Posterior cingulate gyrus (tissue), 11 donors: ENCODE results near the gene LRRC4C.
"Not testable (repeated sequence)": the region's sequence is repeated elsewhere in the genome, so short reads cannot be mapped to it uniquely, and the experiment has no call there.

ENCODE experiments used
- DNase-seq, 10 donors: peaks; one replicate each; pipeline versions ENCODE4 v3.0.0 to v3.0.0-alpha.2; 2020 to 2021; ENCODE audit warnings: mixed read lengths in 3 of 10
- intact Hi-C: fragments of 100-400 bp; cut with DNase I; formaldehyde crosslinking; loops from one replicate; pipeline ENCODE4 v1.15.1; 2023

Gene LRRC4C

DNA sequence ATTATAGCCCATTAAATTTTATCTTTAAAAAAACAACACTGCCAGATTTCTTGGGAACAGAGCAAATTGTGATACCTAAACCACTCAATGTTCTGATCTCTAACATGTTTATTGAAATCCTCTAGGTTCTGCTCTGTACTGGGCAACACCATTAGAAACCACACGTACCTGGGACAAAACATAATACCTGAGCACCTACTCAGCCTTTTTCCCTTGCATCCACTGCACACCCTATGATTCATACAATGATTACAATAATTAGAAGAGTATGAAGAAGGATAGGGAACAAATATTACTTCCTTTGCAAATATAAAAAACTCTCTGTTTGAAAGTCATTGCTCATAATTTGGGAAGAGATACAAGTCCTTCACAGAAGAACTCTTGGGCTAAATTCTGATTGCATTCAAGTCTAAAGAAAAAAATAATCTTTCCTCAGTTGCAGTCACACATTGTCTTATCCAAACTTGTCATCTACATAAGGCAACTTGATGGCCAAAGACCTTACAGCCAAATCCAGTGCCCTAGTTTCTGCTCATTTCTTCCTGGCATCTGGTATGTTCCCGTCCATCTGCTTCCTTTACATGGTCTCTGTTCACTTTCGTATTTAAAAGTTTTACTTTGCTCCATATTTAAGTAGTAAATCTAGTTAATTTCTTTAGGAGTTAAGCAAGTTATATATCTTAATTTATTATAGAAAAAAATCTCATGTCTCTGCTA is 407.4 kb downstream of the LRRC4C start:
- DNase-seq: no peak
- intact Hi-C loops: no loop called here

DNA sequence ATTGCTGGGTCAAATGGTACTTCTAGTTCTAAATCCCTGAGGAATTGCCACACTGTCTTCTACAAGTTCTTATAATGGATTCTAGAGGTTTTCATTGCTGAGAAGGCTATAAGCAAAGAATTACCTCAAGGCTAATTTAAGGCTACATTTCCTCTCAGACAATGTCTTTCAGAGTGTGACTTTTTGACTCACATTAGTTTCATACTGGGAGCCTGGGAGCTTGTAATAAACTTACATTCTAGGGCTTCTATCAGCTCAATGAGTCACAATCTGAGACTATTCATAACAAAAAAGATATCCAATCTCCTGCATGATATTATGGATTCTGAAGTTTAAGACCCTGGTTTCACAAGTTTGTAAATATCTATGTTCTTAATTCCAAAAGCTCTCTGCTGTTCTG is 408.7 kb downstream of the LRRC4C start:
- intact Hi-C loops: no loop called here
- DNase-seq: no peak

DNA sequence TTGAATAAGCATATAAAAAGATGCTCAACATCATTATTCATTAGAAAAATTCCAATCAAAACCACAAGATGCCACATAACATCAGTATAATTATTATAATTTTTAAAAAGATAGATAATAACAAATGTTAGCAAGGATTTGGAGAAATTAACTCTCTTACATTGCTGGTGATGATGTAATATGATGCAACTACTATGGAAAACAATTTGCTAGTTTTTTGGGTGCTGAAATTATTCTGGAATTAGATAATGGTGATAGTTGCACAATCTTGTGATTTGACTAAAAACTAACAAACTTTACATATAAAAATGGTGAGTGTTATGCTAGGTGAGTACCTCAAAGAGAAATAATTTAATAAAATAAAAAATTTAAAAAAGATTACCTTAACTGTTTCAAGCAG is 412.2 kb downstream of the LRRC4C start:
- no peak for DNase-seq
- intact Hi-C loops: no loop called here

DNA sequence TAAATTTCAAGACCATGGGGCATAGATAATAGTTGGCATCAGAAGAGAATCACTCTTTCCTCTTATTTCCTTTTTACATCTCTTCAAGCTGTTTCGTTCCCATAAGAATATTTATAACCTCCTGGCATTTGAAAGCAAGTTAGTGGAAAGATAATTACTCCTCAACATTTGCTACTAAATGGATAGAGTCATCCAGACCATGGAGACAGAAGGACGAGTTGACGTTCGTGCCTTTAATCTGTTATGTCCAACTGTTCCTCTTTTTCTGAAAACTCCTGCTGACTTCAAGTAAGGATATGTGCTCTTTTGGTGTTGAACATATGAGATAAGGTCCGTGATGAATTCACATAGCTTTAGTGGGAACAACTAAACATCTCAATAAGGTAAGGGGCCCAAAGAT is 414.2 kb downstream of the LRRC4C start:
- intact Hi-C loops: no loop called here

DNA sequence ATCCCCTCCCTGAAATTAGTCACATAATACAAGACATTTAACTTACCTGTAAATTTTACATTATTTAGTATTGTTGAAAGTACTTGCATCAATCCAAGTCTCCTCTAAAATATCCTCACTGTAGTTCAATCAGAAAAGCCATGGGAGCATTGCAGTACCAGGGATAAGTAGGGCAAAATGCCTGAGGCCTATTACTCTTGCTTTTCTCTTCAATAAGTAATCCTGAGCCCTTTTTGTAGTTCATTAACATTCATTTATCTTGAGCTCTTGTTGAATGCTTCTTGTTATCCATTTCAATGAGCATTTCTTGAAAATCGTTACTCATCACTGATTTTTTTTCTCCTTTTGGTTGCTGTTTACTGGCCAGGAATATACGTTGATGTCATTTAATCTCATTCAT is 414.7 kb downstream of the LRRC4C start:
- intact Hi-C loops: no loop called here
- DNase-seq: no peak

More for the DNA sequence above, 414.2 kb downstream of the LRRC4C start:
- no peak for DNase-seq

DNA sequence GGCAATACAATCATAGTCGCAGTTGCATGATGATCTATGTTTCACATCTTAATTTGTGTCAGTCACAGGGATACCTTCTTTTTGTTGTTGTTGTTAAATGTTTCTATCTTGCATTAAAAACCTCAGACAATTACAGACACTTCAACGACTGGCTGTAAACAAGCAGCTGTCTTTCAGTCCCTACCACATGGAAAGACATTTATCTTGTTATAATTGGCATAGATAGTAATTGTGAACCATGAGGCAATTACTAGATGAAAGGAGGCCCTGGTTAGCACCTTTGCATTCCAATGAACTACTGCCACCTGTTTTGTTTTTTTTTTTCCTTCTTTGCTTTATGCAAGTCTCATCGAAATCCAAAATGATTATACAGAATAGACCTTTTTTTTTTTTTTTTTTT is 416.8 kb downstream of the LRRC4C start:
- intact Hi-C loops: no loop called here
- no peak for DNase-seq

DNA sequence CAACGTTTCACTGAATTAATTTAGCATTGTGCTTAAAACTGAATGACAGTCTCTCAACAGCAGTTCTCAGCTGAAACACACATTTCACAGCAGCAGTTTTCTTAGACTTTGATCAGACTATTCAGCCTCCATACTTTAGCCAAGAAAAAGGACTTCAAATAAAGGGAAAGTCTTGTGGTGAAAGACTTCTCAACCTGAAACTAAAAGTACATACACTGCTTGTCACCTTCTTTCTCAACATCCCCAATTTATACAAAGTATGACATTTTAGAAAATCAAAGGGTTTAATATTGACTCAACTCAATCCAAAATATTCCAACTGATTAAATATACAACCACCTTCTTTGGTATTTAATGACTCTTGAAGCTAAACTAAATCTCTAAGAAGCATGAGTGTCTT is 419.0 kb downstream of the LRRC4C start:
- intact Hi-C loops: no loop called here
- DNase-seq: no peak

DNA sequence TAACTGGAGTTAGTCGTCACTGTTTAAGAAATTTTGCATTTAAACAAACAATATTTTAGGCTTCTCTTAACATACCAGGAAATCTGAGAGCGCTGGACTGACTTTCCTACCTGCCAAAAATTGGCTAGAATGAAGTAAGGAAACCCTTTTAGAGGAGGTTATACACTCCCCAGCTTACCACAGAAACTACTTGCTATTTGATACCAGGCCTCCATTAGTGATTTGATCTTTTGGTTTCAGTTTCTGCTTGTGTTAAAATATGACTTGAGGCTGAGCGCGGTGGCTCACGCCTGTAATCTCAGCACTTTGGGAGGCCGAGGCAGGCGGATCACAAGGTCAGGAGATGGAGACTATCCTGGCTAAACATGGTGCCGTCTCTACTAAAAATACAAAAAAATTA is 419.9 kb downstream of the LRRC4C start:
- no peak for DNase-seq
- intact Hi-C loops: no loop called here

DNA sequence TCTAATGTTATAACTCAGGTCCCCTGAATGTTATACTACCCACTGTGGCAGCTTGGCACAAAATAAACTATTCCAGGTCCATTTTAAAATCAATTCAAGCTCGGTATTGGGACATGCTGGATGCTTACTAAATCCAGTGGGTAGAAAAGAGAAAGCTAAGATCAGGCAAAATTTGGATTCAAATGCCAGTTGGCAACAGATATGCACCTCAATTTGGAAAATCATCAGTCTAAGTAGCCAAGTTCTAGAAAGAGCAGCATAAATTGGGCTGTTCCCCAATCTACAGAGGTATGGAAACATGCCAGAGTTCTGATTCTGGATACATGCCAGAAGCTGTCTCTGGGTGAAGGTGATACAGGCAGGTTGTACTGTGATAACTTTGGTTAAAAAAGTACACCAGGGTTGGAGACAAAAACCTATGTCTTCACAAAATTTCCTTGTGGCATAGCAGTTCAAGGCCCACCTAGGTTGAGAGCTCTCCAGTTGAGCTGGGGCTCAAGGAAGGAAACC is 427.8 kb downstream of the LRRC4C start:
- no peak for DNase-seq
- intact Hi-C loops: no loop called here

DNA sequence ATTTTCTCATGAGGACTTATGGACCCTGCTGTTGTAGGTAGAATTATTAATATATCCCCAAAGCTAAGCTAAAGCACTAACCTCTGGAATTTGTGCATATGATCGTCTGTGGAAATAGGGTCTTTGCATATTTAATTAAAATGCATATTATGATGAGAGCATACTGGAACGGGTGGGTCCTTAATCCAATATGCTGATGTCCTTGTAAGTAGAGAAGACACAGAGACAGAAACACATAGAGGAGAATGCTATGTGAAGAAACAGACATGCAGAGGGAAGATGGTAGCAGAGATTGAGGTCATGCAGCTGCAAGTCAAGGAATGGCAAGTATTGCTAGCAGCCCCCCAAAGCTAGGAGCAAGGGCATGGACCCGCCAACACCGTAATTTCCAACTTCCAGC is 439.2 kb downstream of the LRRC4C start:
- intact Hi-C loops: no loop called here
- no peak for DNase-seq

DNA sequence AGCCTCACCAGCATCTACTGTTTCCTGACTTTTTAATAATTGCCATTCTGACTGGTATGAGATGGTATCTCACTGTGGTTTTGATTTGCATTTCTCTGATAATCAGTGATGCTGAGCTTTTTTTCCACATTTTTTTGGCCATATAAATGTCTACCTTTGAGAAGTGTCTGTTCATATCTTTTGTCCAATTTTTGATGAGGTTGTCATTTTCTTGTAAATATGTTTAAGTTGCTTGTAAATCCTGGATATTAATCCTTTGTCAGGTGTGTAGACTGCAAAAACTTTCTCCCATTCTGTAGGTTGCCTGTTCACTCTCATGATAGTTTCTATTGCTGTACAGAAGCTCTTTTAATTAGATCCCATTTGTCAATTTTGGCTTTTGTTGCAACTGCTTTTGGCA is 439.8 kb downstream of the LRRC4C start:
- intact Hi-C loops, DNase-seq: not testable (repeated sequence)

DNA sequence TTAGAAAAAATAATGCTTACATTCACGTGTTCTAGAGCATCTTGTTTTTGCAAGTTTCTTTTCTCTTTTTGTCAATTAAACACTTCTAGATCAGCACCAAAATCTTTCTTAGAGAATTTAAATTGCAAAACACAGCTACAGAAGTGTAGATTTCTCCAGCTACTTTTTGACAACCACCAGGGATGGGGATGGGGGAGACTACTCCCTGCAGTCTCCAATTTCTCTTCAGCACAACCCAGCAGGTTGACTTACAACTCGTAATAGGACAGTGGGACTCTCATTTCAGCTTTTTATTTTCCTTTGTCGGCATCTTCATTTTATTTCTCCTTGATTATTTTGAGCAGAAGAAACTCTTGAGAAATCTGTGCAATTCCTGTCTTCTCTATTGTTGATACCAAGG is 441.2 kb downstream of the LRRC4C start:
- DNase-seq: no peak
- intact Hi-C loops: no loop called here

DNA sequence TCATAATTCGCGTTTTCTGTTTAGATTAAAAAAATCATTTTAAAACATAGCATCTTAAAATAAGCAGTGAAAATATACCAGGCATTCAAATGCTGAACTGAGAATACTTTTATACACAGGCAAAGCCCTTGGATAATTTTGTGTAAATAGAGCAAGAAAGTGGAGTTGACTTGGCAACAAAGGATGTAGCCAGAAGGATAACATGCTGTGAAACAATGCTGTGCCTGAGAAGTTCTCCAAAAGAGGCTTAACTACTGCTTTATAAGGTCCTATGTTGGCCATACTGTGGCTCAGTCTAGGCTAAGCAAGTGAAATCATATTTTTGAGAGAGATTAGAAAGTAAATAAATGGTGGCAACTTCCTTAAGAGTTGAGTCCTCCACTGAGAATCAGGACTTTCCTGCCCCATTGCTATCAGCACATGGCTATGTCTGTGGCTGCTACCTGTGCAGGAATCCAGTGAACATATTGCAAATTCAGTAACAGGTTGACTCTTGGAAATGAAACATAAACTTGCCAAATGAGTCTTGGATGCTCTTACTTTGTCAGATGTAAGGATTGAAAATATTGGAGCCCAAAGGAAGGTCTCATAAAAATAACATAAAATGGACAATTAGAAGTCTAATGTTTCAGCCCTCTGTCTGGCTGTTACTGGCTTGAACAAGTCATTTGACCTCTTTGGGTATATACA is 448.9 kb downstream of the LRRC4C start:
- no peak for DNase-seq
- intact Hi-C loops: no loop called here

DNA sequence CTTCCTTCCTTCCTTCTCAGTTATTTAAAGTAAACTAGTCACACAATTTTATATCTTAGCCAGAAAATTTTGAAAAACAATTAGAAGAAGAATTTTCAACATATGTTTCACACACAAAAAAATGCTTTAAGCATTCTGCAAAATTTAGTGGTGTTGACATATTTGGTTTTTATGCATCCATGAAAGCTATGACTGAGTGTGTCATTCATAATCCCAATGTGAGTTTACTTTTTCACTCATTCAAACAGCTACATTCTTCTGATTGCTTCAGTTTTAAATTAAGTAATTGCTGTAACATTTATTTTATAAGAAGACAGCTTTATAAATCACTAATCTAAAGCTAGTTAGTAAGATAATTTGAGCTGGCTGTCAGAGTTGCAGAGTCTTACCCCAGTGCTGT is 453.5 kb downstream of the LRRC4C start:
- DNase-seq: no peak

DNA sequence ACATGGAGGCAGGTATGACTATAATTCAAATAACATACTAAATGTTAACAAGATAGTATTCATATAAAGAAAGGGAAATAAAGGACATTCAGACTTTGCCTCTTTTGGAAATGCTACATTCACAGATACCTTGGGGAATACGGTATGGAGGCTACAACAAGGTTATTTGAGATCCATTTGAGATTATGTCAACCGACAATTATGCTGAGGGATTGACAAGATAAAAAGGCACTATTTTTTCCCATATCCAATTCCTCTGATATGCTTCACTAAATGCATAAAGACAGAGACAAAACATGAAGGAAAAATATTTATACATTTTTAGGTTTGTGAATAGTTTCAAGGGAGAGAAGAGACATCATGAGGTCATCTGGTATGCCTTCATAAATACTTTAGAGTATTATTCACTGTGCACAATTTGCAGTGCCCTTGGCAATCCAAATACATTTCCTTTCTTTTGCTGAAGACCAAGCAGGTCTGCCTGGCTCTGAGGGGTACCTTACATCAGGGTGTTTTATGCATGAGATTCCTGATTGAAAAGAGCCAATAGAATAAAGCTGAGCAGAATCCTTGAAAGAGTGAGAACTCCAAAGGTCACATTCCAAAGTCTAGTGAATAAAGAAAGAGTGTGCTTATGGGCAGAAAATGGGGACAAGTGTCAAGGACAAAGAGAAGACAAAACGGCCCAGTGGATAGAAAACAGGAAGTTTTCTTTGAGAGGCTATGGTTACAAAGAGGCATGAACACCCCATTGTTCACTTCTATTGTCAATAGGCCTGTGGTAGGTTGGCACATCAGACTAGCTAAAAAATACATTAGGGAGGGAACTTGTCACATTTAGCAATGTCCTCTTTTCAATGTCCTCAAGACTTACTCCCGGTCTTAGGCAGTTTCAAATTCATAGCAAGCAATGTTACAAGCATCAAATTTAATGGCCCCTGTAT is 455.8 kb downstream of the LRRC4C start:
- intact Hi-C loops: no loop called here
- DNase-seq: no peak

More for the DNA sequence above, 453.5 kb downstream of the LRRC4C start:
- intact Hi-C loops: no loop called here

DNA sequence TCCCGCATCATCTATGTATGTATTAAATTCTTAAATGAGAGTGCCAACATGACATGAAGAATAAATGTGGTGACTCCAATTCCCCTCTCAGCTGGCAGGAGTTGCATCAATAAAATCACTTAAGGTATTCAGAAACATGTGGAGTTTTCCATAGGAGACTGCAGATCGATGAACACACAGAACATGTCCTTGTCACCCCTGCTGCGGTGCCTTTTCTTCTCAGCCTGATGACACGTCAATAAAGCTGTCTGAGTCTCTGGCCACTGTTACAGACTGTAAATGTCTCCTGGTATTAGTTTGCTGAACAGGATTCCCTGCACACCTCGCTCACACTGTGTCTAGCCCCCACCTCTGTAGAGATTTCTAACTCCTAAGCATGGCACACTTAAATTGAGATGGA is 460.5 kb downstream of the LRRC4C start:
- no peak for DNase-seq
- intact Hi-C loops: no loop called here

DNA sequence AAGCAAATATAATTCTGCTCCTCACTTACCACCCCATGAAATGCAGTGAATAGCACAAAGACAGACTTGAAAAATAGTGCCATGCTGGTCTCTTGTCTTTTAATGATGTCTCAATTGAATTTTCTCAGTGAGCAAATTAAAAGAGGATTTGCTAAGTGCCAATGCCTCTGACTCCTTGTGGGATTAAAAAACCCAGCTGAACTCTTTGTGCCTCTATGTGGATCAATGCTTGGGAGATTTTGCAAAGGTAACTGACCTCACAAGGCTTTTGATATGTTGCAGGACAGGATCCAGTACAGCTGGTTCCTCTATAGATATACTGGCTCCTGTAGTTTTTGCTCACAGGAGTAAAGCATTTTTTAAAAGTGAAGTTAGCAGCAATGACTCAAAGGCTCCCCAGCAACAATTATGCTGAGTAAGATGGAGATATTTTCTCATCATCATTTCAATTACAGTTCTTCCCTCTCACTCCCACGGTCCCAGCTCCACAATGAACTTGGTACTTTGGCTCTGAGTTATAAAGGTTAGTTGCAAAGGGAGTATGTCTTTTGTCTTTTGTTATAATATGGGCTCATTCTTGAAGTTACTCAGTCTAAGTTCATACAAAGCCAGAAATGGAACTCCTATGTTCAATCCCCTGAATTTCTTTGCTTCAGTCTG is 471.5 kb downstream of the LRRC4C start:
- no peak for DNase-seq
- intact Hi-C loops: no loop called here

DNA sequence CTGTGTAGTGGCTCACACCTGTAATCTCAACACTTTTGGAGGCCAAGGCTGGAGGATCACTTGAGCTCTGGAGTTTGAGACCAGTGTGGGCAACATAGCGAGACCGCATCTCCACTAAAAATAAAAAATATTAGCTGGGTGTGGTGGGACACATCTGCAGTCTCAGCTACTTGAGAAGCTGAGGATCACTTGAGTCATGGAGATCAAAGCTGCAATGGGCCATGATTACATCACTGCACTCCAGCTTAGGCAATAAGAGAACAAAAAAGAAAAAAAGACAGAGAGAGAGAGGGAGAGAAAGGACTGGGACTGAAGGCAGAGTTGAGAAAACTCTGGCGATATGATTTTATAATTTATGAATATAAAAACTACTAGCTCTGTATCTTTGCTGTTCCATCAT is 473.1 kb downstream of the LRRC4C start:
- intact Hi-C loops: no loop called here
- DNase-seq: no peak

DNA sequence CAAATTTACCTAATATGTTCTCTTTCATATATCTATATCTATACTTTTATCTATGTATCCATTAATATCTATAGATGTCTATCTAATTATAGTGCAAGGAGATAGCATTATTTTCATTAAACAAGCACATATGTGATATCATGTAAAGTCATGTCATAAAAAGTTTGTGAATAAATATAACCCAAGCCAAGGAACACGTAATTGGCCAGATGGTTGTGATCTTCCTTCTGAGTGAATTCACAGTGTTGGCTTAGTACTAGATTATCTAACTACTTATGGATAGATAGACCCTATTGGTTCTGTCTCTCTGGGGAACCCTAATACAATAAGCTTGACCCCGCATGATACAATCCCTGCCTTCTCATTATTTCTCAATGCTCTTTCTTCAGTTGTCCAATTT is 484.4 kb downstream of the LRRC4C start:
- intact Hi-C loops: loop anchor here (10.0 kb wide), 1 partner anchor 60 kb away; no protein-coding TSS in a partner anchor
- no peak for DNase-seq

DNA sequence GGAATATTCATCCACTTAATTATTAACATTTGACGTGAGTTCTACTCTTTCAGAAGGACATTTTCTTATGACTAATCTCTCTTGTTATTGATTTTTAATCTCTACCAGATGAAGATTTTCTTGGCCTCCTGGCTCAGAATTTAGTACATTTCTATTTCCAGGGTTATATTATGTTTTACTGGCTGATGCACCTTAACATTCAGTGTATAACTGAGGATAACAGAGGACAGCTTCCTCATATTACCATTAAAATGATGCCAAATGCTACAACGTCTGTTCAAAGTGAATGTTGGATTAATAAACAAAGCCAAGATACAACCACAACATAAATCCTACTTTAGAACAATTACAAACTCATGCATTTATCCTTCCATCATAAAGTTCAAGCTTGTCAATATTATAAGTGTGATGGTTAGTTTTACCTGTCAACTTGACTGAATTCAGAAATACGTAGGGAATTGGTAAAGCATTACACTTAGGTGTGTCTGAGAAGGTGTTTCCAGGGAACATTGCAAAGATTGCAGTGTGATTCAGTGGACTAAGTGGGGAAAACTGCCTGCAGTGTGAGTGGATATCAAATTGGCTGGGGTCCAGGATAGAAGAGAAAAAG is 485.2 kb downstream of the LRRC4C start:
- no peak for DNase-seq
- intact Hi-C loops: loop anchor here (10.0 kb wide), 1 partner anchor 59 kb away; no protein-coding TSS in a partner anchor
